ENCODE data around the gene CDKN2A. TPM values are rescaled to one million over a fixed set of nuclear protein-coding genes. Genes with fewer than 3 reads are reported as not detected.
A peak's percentile ranks its signal among the peaks of the same experiment; 100 is the strongest.

Gene CDKN2A
- total RNA-seq, 1 donor from 2014 or later: 71.6 TPM

DNA sequence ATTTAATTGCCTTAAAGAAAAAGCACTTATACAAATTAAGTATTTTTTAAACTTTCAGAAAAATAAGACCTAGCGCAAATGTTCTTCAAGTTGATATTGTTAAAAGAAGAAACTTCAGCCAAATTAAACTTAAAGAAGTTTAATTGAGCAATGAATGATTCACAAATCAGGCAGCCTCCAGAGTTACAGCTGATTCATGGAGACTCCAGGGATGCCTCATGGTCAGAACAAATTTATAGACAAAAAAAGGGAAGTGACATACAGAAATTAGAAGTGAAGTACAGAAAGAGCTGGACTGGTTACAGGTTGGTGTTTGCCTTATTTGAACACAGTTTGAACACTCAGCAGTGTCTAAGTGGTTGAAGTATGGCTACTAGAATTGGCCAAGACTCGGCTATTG lies 60.3 kb downstream of the CDKN2A start:
- Mint-ChIP-seq H3K36me3 (ENCODE audit: low read depth, unreplicated experiment) (peaks cover 6% of the 10 kb centered on the region), H3K9me3 (ENCODE audit: unreplicated experiment) (no peaks in the 10 kb centered on the region), H3K27me3 (ENCODE audit: low read depth, unreplicated experiment) (no peaks in the 10 kb centered on the region), H3K4me1 (ENCODE audit: low read depth, unreplicated experiment) (peaks cover 9% of the 10 kb centered on the region), H3K27ac (ENCODE audit: unreplicated experiment) (no peak overlapping the region), H3K4me3 (ENCODE audit: unreplicated experiment) (no peak overlapping the region)
- H3K4me2 ChIP-seq (ENCODE audit: low read length): no peak overlapping the region
- no peak for TF ChIP-seq EZH2 (IDR thresholded peaks at IDR 0.05; ENCODE audit: insufficient read depth, low read length)
- TF ChIP-seq, protein P1, sequence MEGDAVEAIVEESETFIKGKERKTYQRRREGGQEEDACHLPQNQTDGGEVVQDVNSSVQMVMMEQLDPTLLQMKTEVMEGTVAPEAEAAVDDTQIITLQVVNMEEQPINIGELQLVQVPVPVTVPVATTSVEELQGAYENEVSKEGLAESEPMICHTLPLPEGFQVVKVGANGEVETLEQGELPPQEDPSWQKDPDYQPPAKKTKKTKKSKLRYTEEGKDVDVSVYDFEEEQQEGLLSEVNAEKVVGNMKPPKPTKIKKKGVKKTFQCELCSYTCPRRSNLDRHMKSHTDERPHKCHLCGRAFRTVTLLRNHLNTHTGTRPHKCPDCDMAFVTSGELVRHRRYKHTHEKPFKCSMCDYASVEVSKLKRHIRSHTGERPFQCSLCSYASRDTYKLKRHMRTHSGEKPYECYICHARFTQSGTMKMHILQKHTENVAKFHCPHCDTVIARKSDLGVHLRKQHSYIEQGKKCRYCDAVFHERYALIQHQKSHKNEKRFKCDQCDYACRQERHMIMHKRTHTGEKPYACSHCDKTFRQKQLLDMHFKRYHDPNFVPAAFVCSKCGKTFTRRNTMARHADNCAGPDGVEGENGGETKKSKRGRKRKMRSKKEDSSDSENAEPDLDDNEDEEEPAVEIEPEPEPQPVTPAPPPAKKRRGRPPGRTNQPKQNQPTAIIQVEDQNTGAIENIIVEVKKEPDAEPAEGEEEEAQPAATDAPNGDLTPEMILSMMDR (IDR thresholded peaks at IDR 0.05; ENCODE audit: insufficient read depth, low read depth, low read length): no peak
- no peak overlapping the region for H2AFZ ChIP-seq (ENCODE audit: low read depth, low read length)
- H3K27ac ChIP-seq (ENCODE audit: low read depth, low read length): no peak overlapping the region
- H4K20me1 ChIP-seq (ENCODE audit: insufficient read depth, low read length): no peaks in the 10 kb centered on the region
- H3K36me3 ChIP-seq (ENCODE audit: insufficient read depth, low read length): no peaks in the 10 kb centered on the region
- peak; percentile 33 for DNase-seq (ENCODE audit: low read depth)
- peaks cover 10% of the 10 kb centered on the region for H3K4me1 ChIP-seq (ENCODE audit: insufficient read depth, low read length)
- H3K4me3 ChIP-seq (ENCODE audit: insufficient read depth, low read depth, low read length): no peak overlapping the region
- H3K79me2 ChIP-seq (ENCODE audit: insufficient read depth, low read length): no peaks in the 10 kb centered on the region
- H3K9ac ChIP-seq (ENCODE audit: low read length): no peak overlapping the region
- no peaks in the 10 kb centered on the region for H3K27me3 ChIP-seq (ENCODE audit: insufficient read depth, low read length)
- H3K9me3 ChIP-seq (ENCODE audit: insufficient read depth, low read depth, low read length): no peaks in the 10 kb centered on the region
- no peak for FAIRE-seq

- H3K79me2 ChIP-seq (ENCODE audit: insufficient read depth, low read length): no peaks in the 10 kb centered on the region
- Mint-ChIP-seq H3K27ac (ENCODE audit: unreplicated experiment) (no peak overlapping the region), H3K36me3 (ENCODE audit: low read depth, unreplicated experiment) (peaks cover 6% of the 10 kb centered on the region), H3K4me3 (ENCODE audit: unreplicated experiment) (no peak overlapping the region), H3K4me1 (ENCODE audit: low read depth, unreplicated experiment) (peaks cover 9% of the 10 kb centered on the region), H3K27me3 (ENCODE audit: low read depth, unreplicated experiment) (no peaks in the 10 kb centered on the region), H3K9me3 (ENCODE audit: unreplicated experiment) (no peaks in the 10 kb centered on the region)
- no peaks in the 10 kb centered on the region for H3K36me3 ChIP-seq (ENCODE audit: insufficient read depth, low read length)
- H3K27ac ChIP-seq (ENCODE audit: low read depth, low read length): no peak overlapping the region
- H3K9ac ChIP-seq (ENCODE audit: low read length): no peak overlapping the region
- H3K4me2 ChIP-seq (ENCODE audit: low read length): no peak overlapping the region
- peaks cover 10% of the 10 kb centered on the region for H3K4me1 ChIP-seq (ENCODE audit: insufficient read depth, low read length)
- no peaks in the 10 kb centered on the region for H3K9me3 ChIP-seq (ENCODE audit: insufficient read depth, low read depth, low read length)
- FAIRE-seq (no peak), DNase-seq (ENCODE audit: low read depth) (no peak)
- H3K4me3 ChIP-seq (ENCODE audit: insufficient read depth, low read depth, low read length): no peak overlapping the region
- no peak overlapping the region for H2AFZ ChIP-seq (ENCODE audit: low read depth, low read length)
- no peaks in the 10 kb centered on the region for H3K27me3 ChIP-seq (ENCODE audit: insufficient read depth, low read length)
- H4K20me1 ChIP-seq (ENCODE audit: insufficient read depth, low read length): no peaks in the 10 kb centered on the region
- no peak for TF ChIP-seq EZH2 (IDR thresholded peaks at IDR 0.05; ENCODE audit: insufficient read depth, low read length)
- TF ChIP-seq, protein P1 (IDR thresholded peaks at IDR 0.05; ENCODE audit: insufficient read depth, low read depth, low read length): no peak
These were observed 60.9 kb downstream of the CDKN2A start for GRCh38 chr9:21933281-21933680.

- Mint-ChIP-seq H3K27ac (ENCODE audit: unreplicated experiment) (no peak overlapping the region), H3K9me3 (ENCODE audit: unreplicated experiment) (no peaks in the 10 kb centered on the region)
These were observed 62.8 kb downstream of the CDKN2A start for GRCh38 chr9:21931428-21931827.

More at GRCh38 chr9:21931428-21931827, 62.8 kb downstream of the CDKN2A start:
- no peak overlapping the region for H3K4me3 Mint-ChIP-seq (ENCODE audit: unreplicated experiment)
- no peak overlapping the region for H3K27ac ChIP-seq (ENCODE audit: low read depth, low read length)
- no peaks in the 10 kb centered on the region for H3K27me3 Mint-ChIP-seq (ENCODE audit: low read depth, unreplicated experiment)
- no peak overlapping the region for H3K4me2 ChIP-seq (ENCODE audit: low read length)
- H3K9ac ChIP-seq (ENCODE audit: low read length): no peak overlapping the region
- peaks cover 6% of the 10 kb centered on the region for H3K36me3 Mint-ChIP-seq (ENCODE audit: low read depth, unreplicated experiment)
- no peaks in the 10 kb centered on the region for H3K79me2 ChIP-seq (ENCODE audit: insufficient read depth, low read length)
- H3K27me3 ChIP-seq (ENCODE audit: insufficient read depth, low read length): no peaks in the 10 kb centered on the region
- DNase-seq (ENCODE audit: low read depth): no peak
- H3K36me3 ChIP-seq (ENCODE audit: insufficient read depth, low read length): no peaks in the 10 kb centered on the region
- no peaks in the 10 kb centered on the region for H3K9me3 ChIP-seq (ENCODE audit: insufficient read depth, low read depth, low read length)
- H3K4me3 ChIP-seq (ENCODE audit: insufficient read depth, low read depth, low read length): no peak overlapping the region
- peaks cover 9% of the 10 kb centered on the region for H3K4me1 Mint-ChIP-seq (ENCODE audit: low read depth, unreplicated experiment)
- no peak overlapping the region for H2AFZ ChIP-seq (ENCODE audit: low read depth, low read length)
- H4K20me1 ChIP-seq (ENCODE audit: insufficient read depth, low read length): no peaks in the 10 kb centered on the region
- peaks cover 10% of the 10 kb centered on the region for H3K4me1 ChIP-seq (ENCODE audit: insufficient read depth, low read length)
- FAIRE-seq: no peak
- TF ChIP-seq EZH2 (IDR thresholded peaks at IDR 0.05; ENCODE audit: insufficient read depth, low read length): no peak
- TF ChIP-seq, protein P1 (IDR thresholded peaks at IDR 0.05; ENCODE audit: insufficient read depth, low read depth, low read length): no peak
